PC-9 (cell line): ENCODE results near the gene TSHB. TPM values are rescaled to one million over a fixed set of nuclear protein-coding genes. Genes with fewer than 3 reads are reported as not detected.
A peak's percentile ranks its signal among the peaks of the same experiment; 100 is the strongest.

Experiments
- Bru-seq: library from RNA; stranded (reverse); fragments of 400-500 nt; gene quantifications from one replicate; lab custom pipeline; 2021; lab: Mats Ljungman, UMichigan
- BruChase-seq, 2 experiments: library from RNA; stranded (reverse); fragments of 400-500 nt; gene quantifications; one replicate each; lab custom pipeline; 2021; lab: Mats Ljungman, UMichigan
- BruUV-seq: library from RNA; stranded (reverse); fragments of 400-500 nt; replicated peaks from 2 replicates; lab custom pipeline; 2021; lab: Mats Ljungman, UMichigan
- CTCF ChIA-PET: fragments of 300-600 bp; sonication (Branson Sonifier 250); formaldehyde crosslinking; loops from one replicate; lab custom pipeline; 2022; ENCODE audit warnings: antibody characterized with exemption; lab: Charles Lee
- POLR2A ChIA-PET: fragments of 300-600 bp; sonication (Branson Sonifier 250); formaldehyde crosslinking; loops from one replicate; lab custom pipeline; 2022; ENCODE audit warnings: antibody characterized with exemption; ENCODE audit not compliant: unreplicated experiment; lab: Charles Lee
- DNase-seq, 2 experiments: peaks; one replicate each; pipeline versions ENCODE4 v3.0.0 to v3.0.0-alpha.2; 2015 to 2022; ENCODE audit warnings: mixed read lengths in 1 of 2
- H2AFZ ChIP-seq: fragments of 200-600 bp; sonication (generic); 2 replicates; pipeline ENCODE4 v1.8.1; 2017; ENCODE audit warnings: antibody characterized with exemption
- H3F3A ChIP-seq: fragments of 200-600 bp; sonication (generic); 2 replicates; pipeline ENCODE4 v1.8.1; 2017; ENCODE audit warnings: antibody characterized with exemption, mild to moderate bottlenecking, low read depth; ENCODE audit not compliant: insufficient read depth
- H3K27ac ChIP-seq: fragments of 200-600 bp; sonication (generic); 2 replicates; pipeline ENCODE4 v1.6.1; 2016; ENCODE audit warnings: mixed run types
- H3K27me3 ChIP-seq: fragments of 200-600 bp; sonication (generic); 2 replicates; pipeline ENCODE4 v1.6.1; 2016; ENCODE audit warnings: low read depth, mixed run types; ENCODE audit not compliant: insufficient read depth
- H3K36me3 ChIP-seq: fragments of 200-600 bp; sonication (generic); 2 replicates; pipeline ENCODE4 v1.6.1; 2016; ENCODE audit warnings: low read depth, mixed run types
- H3K4me1 ChIP-seq: fragments of 200-600 bp; sonication (generic); replicated peaks from 2 replicates; pipeline ENCODE4 v1.6.1; 2016; ENCODE audit warnings: mixed run types; ENCODE audit not compliant: insufficient read depth
- H3K4me2 ChIP-seq: fragments of 200-600 bp; sonication (generic); 2 replicates; pipeline ENCODE4 v1.6.1; 2017; ENCODE audit warnings: mixed run types
- H3K4me3 ChIP-seq: fragments of 200-600 bp; sonication (generic); 2 replicates; pipeline ENCODE4 v1.6.1; 2016; ENCODE audit warnings: mixed run types
- H3K79me2 ChIP-seq: fragments of 200-600 bp; sonication (generic); 2 replicates; pipeline ENCODE4 v1.6.1; 2017; ENCODE audit warnings: low read depth, mixed run types
- H3K9me2 ChIP-seq: fragments of 200-600 bp; sonication (generic); 2 replicates; pipeline ENCODE4 v1.8.1; 2017; ENCODE audit warnings: mild to moderate bottlenecking; ENCODE audit not compliant: insufficient read depth
- H3K9me3 ChIP-seq: fragments of 200-600 bp; sonication (generic); 2 replicates; pipeline ENCODE4 v1.8.1; 2016; ENCODE audit warnings: low read depth; ENCODE audit not compliant: insufficient read depth
- H4K20me1 ChIP-seq: fragments of 200-600 bp; sonication (generic); 2 replicates; pipeline ENCODE4 v1.8.1; 2017; ENCODE audit not compliant: insufficient read depth
- CTCF ChIP-seq: fragments of 200-600 bp; sonication (generic); conservative IDR thresholded peaks from 2 replicates; pipeline ENCODE4 v1.6.1; 2017; ENCODE audit warnings: mixed run types, antibody characterized with exemption, mild to moderate bottlenecking, moderate library complexity
- EZH2 ChIP-seq: fragments of 200-600 bp; sonication (generic); IDR thresholded peaks from 2 replicates; pipeline ENCODE4 v1.8.0; 2017; ENCODE audit warnings: antibody characterized with exemption, low read depth
- intact Hi-C: fragments of 100-400 bp; cut with micrococcal nuclease; formaldehyde crosslinking; loops from one replicate; pipeline ENCODE4 v1.10.0; 2022; ENCODE audit not compliant: unreplicated experiment
- long read RNA-seq: library from polyadenylated mRNA; stranded (forward); transcript quantifications from one replicate; pipeline ENCODE4 v2.0.0, GENCODE V29; 2022
- total RNA-seq: library from RNA; stranded (reverse); gene quantifications from 2 replicates; pipeline ENCODE4 v1.2.3, GENCODE V29; 2021

TSHB gene
- not detected in 2 replicates for total RNA-seq
- not detected for Bru-seq, nascent RNA
- not detected for BruChase-seq, experiment 1, labeled RNA remaining after a 2-hour chase
- not detected for BruChase-seq, experiment 2, labeled RNA remaining after a 6-hour chase
- long read RNA-seq = 0 reads

DNA sequence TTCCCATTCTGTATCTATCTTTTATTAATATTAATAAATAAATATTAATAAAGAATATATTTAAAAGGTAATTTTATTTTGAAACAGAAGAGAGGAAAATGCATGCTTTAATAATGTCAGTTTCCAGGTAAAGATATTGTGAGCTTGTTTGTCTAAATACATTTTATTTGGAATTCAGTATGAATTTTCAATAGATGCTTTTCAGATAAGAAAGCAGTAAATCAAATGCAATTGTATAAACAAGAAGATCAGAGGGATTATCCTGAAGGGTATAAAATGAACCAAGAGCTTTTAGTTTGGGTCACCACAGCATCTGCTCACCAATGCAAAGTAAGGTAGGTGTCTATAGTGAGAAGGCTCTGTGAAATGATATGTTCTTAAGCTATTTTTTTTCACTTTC lies at the start of gene TSHB:
TSHB (plus strand) TSS at position 301 of the 400 bp plus-strand sequence. CDS start 3,537 bp downstream, outside the sequence.
- H3K9me3 ChIP-seq = no peaks in the 10 kb centered on the region
- H3K4me2 ChIP-seq = no peak within 1 kb of the TSS
- CTCF ChIA-PET = no interaction called here
- H4K20me1 ChIP-seq = no peaks in the 10 kb centered on the region
- POLR2A ChIA-PET = no interaction called here
- no peaks in the 10 kb centered on the region for H3K36me3 ChIP-seq
- no peaks in the 10 kb centered on the region for H3F3A ChIP-seq
- DNase-seq = peak in 1 of 2 experiments; percentile 24
- H3K4me1 ChIP-seq = no peaks in the 10 kb centered on the region
- no TSS peak for BruUV-seq
- no peaks in the 10 kb centered on the region for H3K79me2 ChIP-seq
- no peak for TF ChIP-seq CTCF
- no peak for TF ChIP-seq EZH2
- intact Hi-C loops = no loop called here
- H3K9me2 ChIP-seq = no peaks in the 10 kb centered on the region; the same call in 1 of the 2 replicates
- no peak within 1 kb of the TSS for H3K27ac ChIP-seq
- H3K27me3 ChIP-seq = no peaks in the 10 kb centered on the region
- H2AFZ ChIP-seq = no peak within 1 kb of the TSS
- no peak within 1 kb of the TSS for H3K4me3 ChIP-seq

GRCh38 chr1:114982251-114982650 lies 47.4 kb upstream of the TSHB start:
- Histone ChIP-seq H3K79me2 (no peaks in the 10 kb centered on the region), H3K4me3 (no peak overlapping the region), H3K27me3 (no peaks in the 10 kb centered on the region), H3K9me2 (no peaks in the 10 kb centered on the region), H3F3A (no peaks in the 10 kb centered on the region), H2AFZ (no peak overlapping the region), H4K20me1 (no peaks in the 10 kb centered on the region), H3K27ac (no peak overlapping the region), H3K9me3 (peaks cover 20% of the 10 kb centered on the region), H3K4me2 (no peak overlapping the region), H3K36me3 (no peaks in the 10 kb centered on the region), H3K4me1 (no peaks in the 10 kb centered on the region)
- intact Hi-C loops = no loop called here
- CTCF ChIA-PET = no interaction called here
- DNase-seq = no peak
- no TSS peak for BruUV-seq
- POLR2A ChIA-PET = no interaction called here
- no peak for TF ChIP-seq CTCF
- TF ChIP-seq EZH2 = no peak

- H3K27ac ChIP-seq = no peak overlapping the region
- H3K36me3 ChIP-seq = no peaks in the 10 kb centered on the region
- no peak for DNase-seq
- ChIA-PET POLR2A (no interaction called here), CTCF (no interaction called here)
- no peak overlapping the region for H3K4me3 ChIP-seq
- no TSS peak for BruUV-seq
- H2AFZ ChIP-seq = no peak overlapping the region
- no peaks in the 10 kb centered on the region for H3K27me3 ChIP-seq
- no peaks in the 10 kb centered on the region for H3K9me2 ChIP-seq
- no peaks in the 10 kb centered on the region for H4K20me1 ChIP-seq
- H3K9me3 ChIP-seq = peaks cover 32% of the 10 kb centered on the region
- TF ChIP-seq CTCF (no peak), EZH2 (no peak)
- H3K79me2 ChIP-seq = no peaks in the 10 kb centered on the region
- H3F3A ChIP-seq = no peaks in the 10 kb centered on the region
- intact Hi-C loops = no loop called here
- no peaks in the 10 kb centered on the region for H3K4me1 ChIP-seq
- no peak overlapping the region for H3K4me2 ChIP-seq
Observed at GRCh38 chr1:114986286-114986685, 43.3 kb upstream of the TSHB start.
